B cell (primary cell): ENCODE data around the gene COMMD8. TPM values are rescaled to one million over a fixed set of nuclear protein-coding genes. Genes with fewer than 3 reads are reported as not detected.
A peak's percentile ranks its signal among the peaks of the same experiment; 100 is the strongest.

Experiments
- ATAC-seq: fragments of 200-7000 bp; cut with Tn5 transposase; one replicate; pipeline ENCODE4 v1.10.0; 2021; ENCODE audit warnings: low read depth, mild to moderate bottlenecking, moderate number of reproducible peaks, moderate library complexity
- CTCF ChIA-PET: fragments of 350-600 bp; sonication (Branson Sonifier 250); formaldehyde crosslinking; loops from one replicate; lab custom pipeline; 2021; ENCODE audit warnings: antibody characterized with exemption, inconsistent platforms; lab: Charles Lee
- POLR2A ChIA-PET: fragments of 350-600 bp; sonication (Branson Sonifier 250); formaldehyde crosslinking; loops from one replicate; lab custom pipeline; 2021; ENCODE audit warnings: antibody characterized with exemption; lab: Charles Lee
- DNase-seq: peaks from one replicate; pipeline ENCODE4 v3.0.0; 2013
- H2AFZ ChIP-seq: 2 replicates; pipeline ENCODE4 v1.6.1; 2012; ENCODE audit warnings: mild to moderate bottlenecking, low read depth, low read length; ENCODE audit not compliant: insufficient read depth, poor library complexity, severe bottlenecking
- H3K27ac ChIP-seq, 2 donors: 1 replicate in 1 of 2; 2 replicates in 1 of 2; pipeline ENCODE4 v1.5.1; 2012 to 2013; ENCODE audit warnings: low read length in 2 of 2, mild to moderate bottlenecking in 2 of 2, moderate library complexity in 1 of 2
- H3K27me3 ChIP-seq, 4 experiments: fragments of 200-600 bp in 1 of 4; sonication (generic) in 1 of 4; replicated peaks in 1 of 4; 1 replicate in 2 of 4; 2 replicates in 2 of 4; pipeline versions ENCODE4 v1.6.1 to v1.7.0; 2013 to 2016; ENCODE audit warnings: low read length in 3 of 4, mild to moderate bottlenecking in 2 of 4, mixed read lengths in 1 of 4, moderate library complexity in 1 of 4; ENCODE audit not compliant: insufficient read depth in 4 of 4, control insufficient read depth in 3 of 4; ENCODE audit errors: control extremely low read depth in 1 of 4
- H3K36me3 ChIP-seq, 2 experiments: replicated peaks in 1 of 2; 1 replicate in 1 of 2; 2 replicates in 1 of 2; pipeline versions ENCODE4 v1.6.1 to v1.7.1; 2013; ENCODE audit warnings: low read length in 1 of 2; ENCODE audit not compliant: insufficient read depth in 2 of 2, control insufficient read depth in 1 of 2; ENCODE audit errors: control extremely low read depth in 1 of 2, extremely low read depth in 1 of 2
- H3K4me1 ChIP-seq, 2 donors: fragments of 200-600 bp in 1 of 2; sonication (generic) in 1 of 2; 1 replicate in 1 of 2; 2 replicates in 1 of 2; pipeline versions ENCODE4 v1.5.1 to v1.6.1; 2013 to 2017; ENCODE audit warnings: low read length in 2 of 2; ENCODE audit not compliant: control insufficient read depth in 2 of 2, insufficient read depth in 2 of 2
- H3K4me2 ChIP-seq: replicated peaks from 2 replicates; pipeline ENCODE3; 2012; ENCODE audit warnings: mild to moderate bottlenecking, low read depth, low read length; ENCODE audit not compliant: poor library complexity, severe bottlenecking
- H3K4me3 ChIP-seq, 5 experiments: fragments of 200-600 bp in 1 of 5; sonication (generic) in 1 of 5; 1 replicate in 3 of 5; 2 replicates in 2 of 5; pipeline versions ENCODE4 v1.5.1 to v1.7.0; 2011 to 2016; ENCODE audit warnings: low read length in 4 of 5, mild to moderate bottlenecking in 4 of 5, low read depth in 2 of 5, control low read depth in 1 of 5, moderate library complexity in 1 of 5; ENCODE audit not compliant: insufficient read depth in 1 of 5; ENCODE audit errors: control extremely low read depth in 1 of 5, extremely low read depth in 1 of 5
- H3K79me2 ChIP-seq: fragments of 200-600 bp; sonication (generic); one replicate; pipeline ENCODE4 v1.6.0; 2016; ENCODE audit warnings: low read length; ENCODE audit not compliant: control insufficient read depth, insufficient read depth
- H3K9ac ChIP-seq: fragments of 200-600 bp; sonication (generic); 2 replicates; pipeline ENCODE4 v1.6.1; 2017; ENCODE audit warnings: mild to moderate bottlenecking, low read length, moderate library complexity
- H3K9me3 ChIP-seq, 3 donors: one replicate each; pipeline versions ENCODE4 v1.6.1 to v1.7.1; 2013; ENCODE audit warnings: low read length in 2 of 3; ENCODE audit not compliant: control insufficient read depth in 2 of 3, insufficient read depth in 1 of 3; ENCODE audit errors: control extremely low read depth in 1 of 3
- H4K20me1 ChIP-seq: 2 replicates; pipeline ENCODE4 v1.6.0; 2012; ENCODE audit warnings: mild to moderate bottlenecking, low read length; ENCODE audit not compliant: insufficient read depth, control insufficient read depth, poor library complexity, severe bottlenecking
- H3K27ac Mint-ChIP-seq: one replicate; pipeline ENCODE4 v1.8.0; 2021; ENCODE audit warnings: mixed read lengths
- H3K27me3 Mint-ChIP-seq: one replicate; pipeline ENCODE4 v1.8.0; 2021; ENCODE audit warnings: mixed read lengths
- H3K4me1 Mint-ChIP-seq: one replicate; pipeline ENCODE4 v1.8.0; 2021; ENCODE audit warnings: mixed read lengths
- H3K4me3 Mint-ChIP-seq: one replicate; pipeline ENCODE4 v1.8.0; 2021; ENCODE audit warnings: mixed read lengths
- H3K9me3 Mint-ChIP-seq: one replicate; pipeline ENCODE4 v1.8.0; 2022; ENCODE audit warnings: mixed read lengths; ENCODE audit not compliant: insufficient read depth
- CTCF ChIP-seq: fragments of 200-600 bp; IDR thresholded peaks from one replicate; pipeline ENCODE4 v1.8.0; 2022; ENCODE audit warnings: antibody characterized with exemption, mild to moderate bottlenecking
- EZH2 ChIP-seq: IDR thresholded peaks from 2 replicates; pipeline ENCODE4 v1.6.1; 2012; ENCODE audit warnings: borderline replicate concordance, low read depth, mild to moderate bottlenecking, moderate library complexity, low read length; ENCODE audit not compliant: insufficient read depth, poor library complexity, severe bottlenecking
- WGBS: methylation state at CpG from one replicate; pipeline ENCODE4 v1.1.5; 2013; ENCODE audit warnings: missing lambda C conversion rate; ENCODE audit not compliant: insufficient coverage; 5-methylcytosine and 5-hydroxymethylcytosine counted together
- intact Hi-C: fragments of 100-400 bp; cut with micrococcal nuclease; formaldehyde crosslinking; loops from one replicate; pipeline ENCODE4 v1.10.0; 2022
- polyA plus RNA-seq: library from polyadenylated mRNA; depleted of rRNA; stranded (reverse); fragments of >200 nt; gene quantifications from 2 replicates; pipeline ENCODE4 v1.2.3, GENCODE V29; 2012
- total RNA-seq, 2 donors: library from RNA; stranded (reverse); fragments of 120-200 nt in 1 of 2; gene quantifications; 1 replicate in 1 of 2; 2 replicates in 1 of 2; pipeline versions ENCODE4 v1.2.3 to v1.2.4, GENCODE V29; 2013 to 2022

COMMD8 gene
- total and polyA plus RNA-seq, 2 donors (not counting 1 experiment from before 2014, with no cell fraction given) = 5.5 to 15.2 TPM

GRCh38 chr4:47442980-47443379 is 20.5 kb downstream of the COMMD8 start:
- Mint-ChIP-seq H3K4me3 (peak overlapping the region; percentile 6), H3K27ac (peak overlapping the region; percentile 7), H3K4me1 (peaks cover 15% of the 10 kb centered on the region), H3K9me3 (no peaks in the 10 kb centered on the region), H3K27me3 (no peaks in the 10 kb centered on the region)
- intact Hi-C loops = no loop called here
- DNase-seq = peak; percentile 36
- 0% methylated on average over 1 of the region's 5 CpGs for WGBS
- H3K4me2 ChIP-seq = peak overlapping the region; percentile 23
- TF ChIP-seq CTCF = no peak
- TF ChIP-seq EZH2 = no peak
- H3K27ac ChIP-seq = no peak overlapping the region
- no peak overlapping the region for H3K4me3 ChIP-seq
- peaks cover 0 to 3% of the 10 kb centered on the region in 2 experiments for H3K36me3 ChIP-seq
- ATAC-seq = peak; percentile 21
- ChIA-PET CTCF (no interaction called here), POLR2A (no interaction called here)
- H4K20me1 ChIP-seq = no peaks in the 10 kb centered on the region
- H3K27me3 ChIP-seq = no peaks in the 10 kb centered on the region
- no peak overlapping the region for H2AFZ ChIP-seq
- H3K4me1 ChIP-seq = peaks cover 12% of the 10 kb centered on the region in 2 donors
- H3K9me3 ChIP-seq = no peaks in the 10 kb centered on the region
- no peak overlapping the region for H3K9ac ChIP-seq
- no peaks in the 10 kb centered on the region for H3K79me2 ChIP-seq

GRCh38 chr4:47434931-47435330 is 28.6 kb downstream of the COMMD8 start:
- no peaks in the 10 kb centered on the region for H3K27me3 ChIP-seq
- ChIA-PET POLR2A (no interaction called here), CTCF (no interaction called here)
- Mint-ChIP-seq H3K4me3 (no peak overlapping the region), H3K27ac (no peak overlapping the region), H3K27me3 (no peaks in the 10 kb centered on the region), H3K4me1 (no peaks in the 10 kb centered on the region), H3K9me3 (peaks cover 4% of the 10 kb centered on the region)
- peaks cover 0 to 2% (median 0%) of the 10 kb centered on the region in 3 donors for H3K9me3 ChIP-seq
- no peak overlapping the region for H3K4me2 ChIP-seq
- no peaks in the 10 kb centered on the region for H3K4me1 ChIP-seq
- H2AFZ ChIP-seq = no peak overlapping the region
- DNase-seq (no peak), ATAC-seq (no peak)
- no peaks in the 10 kb centered on the region for H3K36me3 ChIP-seq
- intact Hi-C loops = no loop called here
- H3K4me3 ChIP-seq = no peak overlapping the region
- H3K79me2 ChIP-seq = no peaks in the 10 kb centered on the region
- H3K9ac ChIP-seq = no peak overlapping the region
- no peak overlapping the region for H3K27ac ChIP-seq
- TF ChIP-seq EZH2 = no peak
- no peak for TF ChIP-seq CTCF
- no peaks in the 10 kb centered on the region for H4K20me1 ChIP-seq
